ENCODE measurements around the gene LAMA3.

DNA sequence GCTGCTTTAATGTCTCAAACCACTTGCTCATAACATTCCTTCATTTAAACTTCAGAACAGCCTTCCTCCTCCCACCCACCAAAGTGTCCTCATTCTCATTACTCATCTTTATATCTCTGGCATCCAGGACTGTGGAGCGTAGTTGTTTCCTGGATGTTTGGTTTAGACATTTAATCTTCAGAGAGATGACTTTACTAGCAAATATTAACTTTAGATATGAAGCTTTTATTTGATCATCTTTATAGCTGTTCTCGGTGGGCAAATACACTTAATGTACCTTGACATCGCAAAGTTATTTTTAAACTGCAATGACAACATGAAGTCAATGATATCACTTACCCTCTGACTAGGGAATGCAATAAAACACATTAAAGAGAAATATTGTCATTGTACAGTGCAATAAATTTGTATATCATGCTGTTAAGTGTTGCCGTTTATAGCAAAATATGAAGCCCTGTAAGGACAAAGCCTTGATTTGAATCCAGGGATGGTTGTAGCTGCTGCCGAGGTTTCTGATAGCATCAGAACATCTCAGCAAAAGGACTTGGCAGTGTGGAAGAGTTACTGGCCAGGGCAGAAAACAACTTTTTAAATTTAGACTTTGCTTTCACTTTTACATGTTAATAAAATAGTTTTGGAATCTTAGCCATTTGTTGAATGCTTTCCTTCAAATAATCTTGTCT lies 4.6 kb upstream of the LAMA3 start:
- TF ChIP-seq CTCF (IDR thresholded peaks at IDR 0.05) (no peak), EZH2 (IDR thresholded peaks at IDR 0.05) (no peak), EZH2phosphoT487 (IDR thresholded peaks at IDR 0.05) (no peak)

All from neural progenitor cell (in vitro differentiated cells).